Lower lobe of right lung (tissue), 2 donors: ENCODE measurements around the gene RPP14. TPM values are rescaled to one million over a fixed set of nuclear protein-coding genes. Genes with fewer than 3 reads are reported as not detected.
A peak's percentile ranks its signal among the peaks of the same experiment; 100 is the strongest.

Experiments used
- ATAC-seq, 2 donors: fragments of 200-7000 bp; cut with Tn5 transposase; one replicate each; pipeline ENCODE4 v1.9.1; 2020 to 2022; ENCODE audit warnings: mild to moderate bottlenecking in 2 of 2, moderate library complexity in 2 of 2
- DNase-seq: peaks from one replicate; pipeline ENCODE4 v3.0.0-alpha.2; 2020
- H3K27ac ChIP-seq: fragments of 200-600 bp; one replicate; pipeline ENCODE4 v1.8.0; 2022
- H3K27me3 ChIP-seq: fragments of 200-600 bp; one replicate; pipeline ENCODE4 v1.8.0; 2022; ENCODE audit warnings: low read depth
- H3K36me3 ChIP-seq: fragments of 200-600 bp; one replicate; pipeline ENCODE4 v1.8.0; 2022; ENCODE audit warnings: mild to moderate bottlenecking
- H3K4me1 ChIP-seq: fragments of 200-600 bp; one replicate; pipeline ENCODE4 v1.8.0; 2022
- H3K4me3 ChIP-seq: fragments of 200-600 bp; one replicate; pipeline ENCODE4 v1.8.0; 2022; ENCODE audit warnings: mild to moderate bottlenecking
- H3K9me3 ChIP-seq: fragments of 200-600 bp; one replicate; pipeline ENCODE4 v1.8.0; 2022
- intact Hi-C: fragments of 100-400 bp; cut with DNase I; formaldehyde crosslinking; loops from one replicate; pipeline ENCODE4 v1.11.0; 2022
- total RNA-seq: library from RNA; stranded (reverse); fragmentation: NEBNext Ultra II Directional; extraction: Animal tissue kit (Norgen Biotek cat#: 25700); gene quantifications from one replicate; pipeline ENCODE4 v1.2.1, GENCODE V29; 2021
- TF ChIP-seq, protein P1 (sequence below): fragments of 200-600 bp; IDR thresholded peaks from one replicate; pipeline ENCODE4 v1.8.0; 2022; ENCODE audit warnings: antibody characterized with exemption, mild to moderate bottlenecking
- donor health status: DM: no; HTN: yes; CAD: no; lungs with severe emphysema.

Gene RPP14
- total RNA-seq, 1 donor from 2014 or later, result 11.4 TPM

DNA sequence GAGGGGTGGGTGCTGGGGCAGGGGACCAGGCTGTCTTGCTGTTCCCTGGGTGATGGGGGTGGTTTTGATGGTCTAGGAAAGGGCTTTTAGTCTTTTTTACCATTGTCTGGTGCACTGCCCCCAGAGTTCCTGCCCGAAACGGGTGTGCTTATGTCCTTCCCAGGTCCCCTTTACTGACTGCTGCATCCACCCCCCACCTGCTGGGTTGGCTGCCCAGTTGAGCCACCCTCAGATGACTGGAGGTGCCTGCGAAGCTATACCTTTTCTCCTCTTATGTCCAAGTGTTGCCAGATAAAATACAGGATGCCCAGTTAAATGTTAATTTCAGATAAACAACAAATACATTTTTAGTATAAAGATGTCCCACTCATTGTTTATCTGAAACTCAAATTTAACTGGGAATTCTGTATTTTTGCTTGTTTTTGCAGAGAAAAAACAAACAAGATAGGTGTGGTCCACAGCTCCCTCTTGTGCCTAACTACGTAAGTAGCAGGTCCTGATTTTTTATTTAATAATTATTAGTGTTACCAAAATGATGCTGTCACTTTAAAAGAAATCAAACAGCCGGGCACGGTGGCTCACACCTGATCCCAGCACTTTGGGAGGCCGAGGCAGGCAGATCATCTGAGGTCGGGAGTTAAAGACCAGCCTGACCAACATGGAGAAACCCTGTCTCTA lies 6.1 kb upstream of the RPP14 start:
- no peaks in the 10 kb centered on the region for H3K4me1 ChIP-seq
- H3K9me3 ChIP-seq, result no peaks in the 10 kb centered on the region
- no peak for DNase-seq
- H3K27ac ChIP-seq, result no peak overlapping the region
- intact Hi-C loops, result no loop called here
- no peaks in the 10 kb centered on the region for H3K36me3 ChIP-seq
- peaks cover 4% of the 10 kb centered on the region for H3K27me3 ChIP-seq
- H3K4me3 ChIP-seq, result no peak overlapping the region
- TF ChIP-seq, protein P1, sequence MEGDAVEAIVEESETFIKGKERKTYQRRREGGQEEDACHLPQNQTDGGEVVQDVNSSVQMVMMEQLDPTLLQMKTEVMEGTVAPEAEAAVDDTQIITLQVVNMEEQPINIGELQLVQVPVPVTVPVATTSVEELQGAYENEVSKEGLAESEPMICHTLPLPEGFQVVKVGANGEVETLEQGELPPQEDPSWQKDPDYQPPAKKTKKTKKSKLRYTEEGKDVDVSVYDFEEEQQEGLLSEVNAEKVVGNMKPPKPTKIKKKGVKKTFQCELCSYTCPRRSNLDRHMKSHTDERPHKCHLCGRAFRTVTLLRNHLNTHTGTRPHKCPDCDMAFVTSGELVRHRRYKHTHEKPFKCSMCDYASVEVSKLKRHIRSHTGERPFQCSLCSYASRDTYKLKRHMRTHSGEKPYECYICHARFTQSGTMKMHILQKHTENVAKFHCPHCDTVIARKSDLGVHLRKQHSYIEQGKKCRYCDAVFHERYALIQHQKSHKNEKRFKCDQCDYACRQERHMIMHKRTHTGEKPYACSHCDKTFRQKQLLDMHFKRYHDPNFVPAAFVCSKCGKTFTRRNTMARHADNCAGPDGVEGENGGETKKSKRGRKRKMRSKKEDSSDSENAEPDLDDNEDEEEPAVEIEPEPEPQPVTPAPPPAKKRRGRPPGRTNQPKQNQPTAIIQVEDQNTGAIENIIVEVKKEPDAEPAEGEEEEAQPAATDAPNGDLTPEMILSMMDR, result peak; percentile 51
- ATAC-seq, result no peak

GRCh38 chr3:58307639-58308215 lies 1.7 kb downstream of the RPP14 start:
- H3K27ac ChIP-seq, result peak overlapping the region; percentile 99
- peaks cover 29% of the 10 kb centered on the region for H3K4me1 ChIP-seq
- no peaks in the 10 kb centered on the region for H3K27me3 ChIP-seq
- intact Hi-C loops, result no loop called here
- H3K4me3 ChIP-seq, result peak overlapping the region; percentile 94
- H3K36me3 ChIP-seq, result peaks cover 33% of the 10 kb centered on the region
- no peak for DNase-seq
- TF ChIP-seq, protein P1, result peak; percentile 42
- H3K9me3 ChIP-seq, result no peaks in the 10 kb centered on the region
- no peak for ATAC-seq

GRCh38 chr3:58308728-58309127 lies 2.7 kb downstream of the RPP14 start:
- DNase-seq (no peak), ATAC-seq (no peak)
- Histone ChIP-seq H3K4me3 (no peak overlapping the region), H3K27ac (peak overlapping the region; percentile 16), H3K9me3 (no peaks in the 10 kb centered on the region), H3K36me3 (peaks cover 43% of the 10 kb centered on the region), H3K4me1 (peaks cover 29% of the 10 kb centered on the region), H3K27me3 (no peaks in the 10 kb centered on the region)
- TF ChIP-seq, protein P1, result no peak
- intact Hi-C loops, result no loop called here

- H3K4me1 ChIP-seq, result no peaks in the 10 kb centered on the region
- H3K4me3 ChIP-seq, result no peak overlapping the region
- TF ChIP-seq, protein P1, result no peak
- no peak overlapping the region for H3K27ac ChIP-seq
- no peaks in the 10 kb centered on the region for H3K9me3 ChIP-seq
- no peak for ATAC-seq
- H3K36me3 ChIP-seq, result peaks cover 73% of the 10 kb centered on the region
- intact Hi-C loops, result no loop called here
- H3K27me3 ChIP-seq, result no peaks in the 10 kb centered on the region
- no peak for DNase-seq
These were observed 11.8 kb downstream of the RPP14 start for GRCh38 chr3:58317811-58318210.

GRCh38 chr3:58321791-58322190 lies 15.7 kb downstream of the RPP14 start:
- peaks cover 35% of the 10 kb centered on the region for H3K36me3 ChIP-seq
- H3K9me3 ChIP-seq, result no peaks in the 10 kb centered on the region
- ATAC-seq (no peak), DNase-seq (no peak)
- H3K27me3 ChIP-seq, result no peaks in the 10 kb centered on the region
- intact Hi-C loops, result loop anchor here (10.0 kb wide), 1 partner anchor 93 kb away; no protein-coding TSS in a partner anchor
- no peak overlapping the region for H3K4me3 ChIP-seq
- TF ChIP-seq, protein P1, result no peak
- H3K4me1 ChIP-seq, result peaks cover 11% of the 10 kb centered on the region
- no peak overlapping the region for H3K27ac ChIP-seq
